Stimulated activated memory B cell treated with anti-CD40 and anti-IgM and Interleukin-4, amounts not matched to agents 10 μg/mL and 1 μg/mL and 100 μg/mL, for 72 hours (primary cell): Measurements from ENCODE around the gene PQBP1.

Source experiments
- ATAC-seq: fragments of 150-1000 bp; cut with Tn5 transposase; 2 replicates; pipeline ENCODE4 v1.10.0; 2021
- H3K27ac Mint-ChIP-seq: one replicate; pipeline ENCODE4 v1.8.0; 2022; ENCODE audit warnings: mild to moderate bottlenecking, mixed read lengths
- H3K27me3 Mint-ChIP-seq: one replicate; pipeline ENCODE4 v1.8.0; 2022; ENCODE audit warnings: mixed read lengths
- H3K36me3 Mint-ChIP-seq: one replicate; pipeline ENCODE4 v1.8.0; 2022; ENCODE audit warnings: mixed read lengths
- H3K4me1 Mint-ChIP-seq: one replicate; pipeline ENCODE4 v1.8.0; 2022; ENCODE audit warnings: mixed read lengths
- H3K4me3 Mint-ChIP-seq: one replicate; pipeline ENCODE4 v1.8.0; 2022; ENCODE audit warnings: mild to moderate bottlenecking, moderate library complexity, mixed read lengths
- H3K9me3 Mint-ChIP-seq: one replicate; pipeline ENCODE4 v1.8.0; 2022; ENCODE audit warnings: mixed read lengths

The PQBP1 gene

GRCh38 chrX:48892896-48893295 is 4.8 kb upstream of the PQBP1 start:
- no peaks in the 10 kb centered on the region for H3K36me3 Mint-ChIP-seq
- ATAC-seq: no peak
- H3K9me3 Mint-ChIP-seq: no peaks in the 10 kb centered on the region
- H3K27me3 Mint-ChIP-seq: no peaks in the 10 kb centered on the region
- no peak overlapping the region for H3K27ac Mint-ChIP-seq
- H3K4me1 Mint-ChIP-seq: peaks cover 27% of the 10 kb centered on the region
- no peak overlapping the region for H3K4me3 Mint-ChIP-seq

- peaks cover 31% of the 10 kb centered on the region for H3K4me1 Mint-ChIP-seq
- no peak overlapping the region for H3K27ac Mint-ChIP-seq
- ATAC-seq: no peak
- H3K4me3 Mint-ChIP-seq: no peak overlapping the region
- H3K9me3 Mint-ChIP-seq: no peaks in the 10 kb centered on the region
- no peaks in the 10 kb centered on the region for H3K36me3 Mint-ChIP-seq
- H3K27me3 Mint-ChIP-seq: no peaks in the 10 kb centered on the region
These were observed 4.0 kb upstream of the PQBP1 start for GRCh38 chrX:48893556-48894348.

GRCh38 chrX:48894891-48895290 is 2.8 kb upstream of the PQBP1 start:
- no peak overlapping the region for H3K27ac Mint-ChIP-seq
- no peaks in the 10 kb centered on the region for H3K36me3 Mint-ChIP-seq
- no peaks in the 10 kb centered on the region for H3K9me3 Mint-ChIP-seq
- H3K4me1 Mint-ChIP-seq: peaks cover 31% of the 10 kb centered on the region
- H3K4me3 Mint-ChIP-seq: no peak overlapping the region
- ATAC-seq: no peak
- no peaks in the 10 kb centered on the region for H3K27me3 Mint-ChIP-seq

- H3K36me3 Mint-ChIP-seq: no peaks in the 10 kb centered on the region
- H3K9me3 Mint-ChIP-seq: no peaks in the 10 kb centered on the region
- ATAC-seq: no peak
- H3K27ac Mint-ChIP-seq: peak overlapping the region; percentile 84
- peaks cover 20% of the 10 kb centered on the region for H3K4me1 Mint-ChIP-seq
- H3K27me3 Mint-ChIP-seq: no peaks in the 10 kb centered on the region
- H3K4me3 Mint-ChIP-seq: peak overlapping the region; percentile 84
These were observed 1.1 kb upstream of the PQBP1 start for GRCh38 chrX:48896611-48897011.

- Mint-ChIP-seq H3K27me3 (no peaks in the 10 kb centered on the region), H3K9me3 (no peaks in the 10 kb centered on the region), H3K4me3 (peak overlapping the region; percentile 84), H3K4me1 (peaks cover 20% of the 10 kb centered on the region), H3K36me3 (peaks cover 6% of the 10 kb centered on the region), H3K27ac (peak overlapping the region; percentile 84)
- peak; percentile 24 for ATAC-seq
These were observed 539 bp upstream of the PQBP1 start for GRCh38 chrX:48897157-48897624.

- H3K4me3 Mint-ChIP-seq: peak overlapping the region; percentile 36
- no peak for ATAC-seq
- H3K36me3 Mint-ChIP-seq: peaks cover 12% of the 10 kb centered on the region
- H3K9me3 Mint-ChIP-seq: no peaks in the 10 kb centered on the region
- peak overlapping the region; percentile 84 for H3K27ac Mint-ChIP-seq
- no peaks in the 10 kb centered on the region for H3K27me3 Mint-ChIP-seq
- peaks cover 20% of the 10 kb centered on the region for H3K4me1 Mint-ChIP-seq
These were observed 1.3 kb downstream of the PQBP1 start for GRCh38 chrX:48899078-48899410.

- Mint-ChIP-seq H3K27ac (no peak overlapping the region), H3K27me3 (no peaks in the 10 kb centered on the region), H3K4me3 (no peak overlapping the region), H3K9me3 (no peaks in the 10 kb centered on the region), H3K36me3 (peaks cover 14% of the 10 kb centered on the region), H3K4me1 (peaks cover 11% of the 10 kb centered on the region)
- no peak for ATAC-seq
These were observed 3.3 kb downstream of the PQBP1 start for GRCh38 chrX:48901069-48901468.

- H3K36me3 Mint-ChIP-seq: peaks cover 14% of the 10 kb centered on the region
- peaks cover 4% of the 10 kb centered on the region for H3K4me1 Mint-ChIP-seq
- no peak for ATAC-seq
- H3K27me3 Mint-ChIP-seq: no peaks in the 10 kb centered on the region
- no peaks in the 10 kb centered on the region for H3K9me3 Mint-ChIP-seq
- H3K27ac Mint-ChIP-seq: no peak overlapping the region
- no peak overlapping the region for H3K4me3 Mint-ChIP-seq
These were observed 4.4 kb downstream of the PQBP1 start for GRCh38 chrX:48902135-48902534.

GRCh38 chrX:48902776-48903175 is 5.0 kb downstream of the PQBP1 start:
- H3K27ac Mint-ChIP-seq: no peak overlapping the region
- ATAC-seq: no peak
- H3K4me3 Mint-ChIP-seq: no peak overlapping the region
- no peaks in the 10 kb centered on the region for H3K9me3 Mint-ChIP-seq
- peaks cover 14% of the 10 kb centered on the region for H3K36me3 Mint-ChIP-seq
- H3K27me3 Mint-ChIP-seq: no peaks in the 10 kb centered on the region
- H3K4me1 Mint-ChIP-seq: peaks cover 4% of the 10 kb centered on the region

- no peaks in the 10 kb centered on the region for H3K9me3 Mint-ChIP-seq
- peaks cover under 1% of the 10 kb centered on the region for H3K4me1 Mint-ChIP-seq
- H3K27ac Mint-ChIP-seq: no peak overlapping the region
These were observed 5.6 kb downstream of the PQBP1 start for GRCh38 chrX:48903290-48903689.

GRCh38 chrX:48904180-48904579 is 6.5 kb downstream of the PQBP1 start:
- no peaks in the 10 kb centered on the region for H3K9me3 Mint-ChIP-seq
- H3K27me3 Mint-ChIP-seq: no peaks in the 10 kb centered on the region
- peaks cover 14% of the 10 kb centered on the region for H3K36me3 Mint-ChIP-seq
- H3K4me1 Mint-ChIP-seq: no peaks in the 10 kb centered on the region
- no peak for ATAC-seq
- no peak overlapping the region for H3K4me3 Mint-ChIP-seq
- H3K27ac Mint-ChIP-seq: no peak overlapping the region

More at GRCh38 chrX:48903290-48903689, 5.6 kb downstream of the PQBP1 start:
- no peak overlapping the region for H3K4me3 Mint-ChIP-seq
- no peaks in the 10 kb centered on the region for H3K27me3 Mint-ChIP-seq
- no peak for ATAC-seq
- peaks cover 14% of the 10 kb centered on the region for H3K36me3 Mint-ChIP-seq

GRCh38 chrX:48904626-48905025 is 6.9 kb downstream of the PQBP1 start:
- no peaks in the 10 kb centered on the region for H3K27me3 Mint-ChIP-seq
- H3K4me1 Mint-ChIP-seq: no peaks in the 10 kb centered on the region
- H3K27ac Mint-ChIP-seq: no peak overlapping the region
- H3K36me3 Mint-ChIP-seq: peaks cover 14% of the 10 kb centered on the region
- H3K9me3 Mint-ChIP-seq: no peaks in the 10 kb centered on the region
- no peak overlapping the region for H3K4me3 Mint-ChIP-seq
- no peak for ATAC-seq

GRCh38 chrX:48905090-48905790 is 7.5 kb downstream of the PQBP1 start:
- Mint-ChIP-seq H3K4me1 (no peaks in the 10 kb centered on the region), H3K27ac (no peak overlapping the region), H3K36me3 (peaks cover 14% of the 10 kb centered on the region), H3K9me3 (no peaks in the 10 kb centered on the region), H3K27me3 (no peaks in the 10 kb centered on the region), H3K4me3 (no peak overlapping the region)
- no peak for ATAC-seq

GRCh38 chrX:48908600-48908999 is 10.9 kb downstream of the PQBP1 start:
- Mint-ChIP-seq H3K27ac (no peak overlapping the region), H3K9me3 (no peaks in the 10 kb centered on the region), H3K4me1 (peaks cover 23% of the 10 kb centered on the region), H3K4me3 (no peak overlapping the region), H3K36me3 (peaks cover 15% of the 10 kb centered on the region), H3K27me3 (no peaks in the 10 kb centered on the region)
- no peak for ATAC-seq

GRCh38 chrX:48909703-48910294 is 12.1 kb downstream of the PQBP1 start:
- Mint-ChIP-seq H3K4me3 (no peak overlapping the region), H3K4me1 (peaks cover 34% of the 10 kb centered on the region), H3K9me3 (no peaks in the 10 kb centered on the region), H3K36me3 (peaks cover 19% of the 10 kb centered on the region), H3K27me3 (no peaks in the 10 kb centered on the region), H3K27ac (no peak overlapping the region)
- no peak for ATAC-seq
